ENCODE data around the gene TRPC1. TPM values are rescaled to one million over a fixed set of nuclear protein-coding genes. Genes with fewer than 3 reads are reported as not detected.

The TRPC1 gene
- total RNA-seq, 2 donors from 2014 or later: 3.1 to 9.7 TPM

GRCh38 chr3:142853270-142854168 is 129.7 kb downstream of the TRPC1 start:
- no peak for ATAC-seq
- Mint-ChIP-seq H3K36me3 (no peaks in the 10 kb centered on the region), H3K9me3 (no peaks in the 10 kb centered on the region), H3K27ac (no peak overlapping the region)
- DNase-seq (ENCODE audit: low spot score in 2 of 2): no peak

DNA sequence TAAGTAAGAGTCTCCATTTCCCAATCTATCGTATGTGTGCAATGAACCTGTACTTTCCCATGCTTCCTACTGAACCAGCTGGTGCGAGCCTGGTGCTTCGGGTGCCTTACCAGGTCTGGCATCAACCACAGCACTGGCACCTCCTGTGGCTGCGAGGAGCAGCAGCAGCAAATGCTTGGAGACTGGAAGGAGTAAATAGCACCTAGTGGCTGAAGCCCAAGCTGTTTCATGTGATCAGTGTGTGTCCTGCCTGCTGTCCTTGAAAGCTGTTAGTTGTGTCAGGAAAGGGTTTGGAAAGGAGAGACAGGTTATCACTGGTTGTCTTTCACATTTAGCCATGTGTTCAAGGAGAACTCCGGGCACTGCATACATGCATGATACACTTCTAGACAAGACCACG is 133.2 kb downstream of the TRPC1 start:
- no peak for DNase-seq (ENCODE audit: low spot score in 2 of 2)
- ATAC-seq: no peak
- H3K9me3 Mint-ChIP-seq: no peaks in the 10 kb centered on the region
- H3K36me3 Mint-ChIP-seq: no peaks in the 10 kb centered on the region
- H3K27ac Mint-ChIP-seq: no peak overlapping the region

Other genes with a start within 250 kb of the TRPC1 start
- gene ATR, start 145.3 kb upstream of the TRPC1 start, total RNA-seq: 10 to 100 TPM; 33.1 to 45.0 TPM
- gene PLS1, start 127.6 kb upstream of the TRPC1 start, total RNA-seq: 1 to 10 TPM; 6.0 to 8.1 TPM
- gene PCOLCE2, start 165.0 kb downstream of the TRPC1 start, total RNA-seq: not detected
- not detected for gene PAQR9, start 239.6 kb downstream of the TRPC1 start, total RNA-seq